Left ventricle myocardium inferior (tissue), 1 donor: Measurements from ENCODE around the gene ZNF688. TPM values are rescaled to one million over a fixed set of nuclear protein-coding genes. Genes with fewer than 3 reads are reported as not detected.

Experiments used
- DNase-seq: peaks from one replicate; pipeline ENCODE4 v3.0.0-alpha.2; 2020
- H3K27ac ChIP-seq: fragments of 200-600 bp; replicated peaks from 2 replicates; pipeline ENCODE4 v1.8.0; 2021
- H3K27me3 ChIP-seq: fragments of 200-600 bp; 2 replicates; pipeline ENCODE4 v1.8.0; 2021; ENCODE audit warnings: low read depth
- H3K36me3 ChIP-seq: fragments of 200-600 bp; 2 replicates; pipeline ENCODE4 v1.8.0; 2021
- H3K4me1 ChIP-seq: fragments of 200-600 bp; 2 replicates; pipeline ENCODE4 v1.8.0; 2021
- H3K4me3 ChIP-seq: fragments of 200-600 bp; 2 replicates; pipeline ENCODE4 v1.8.0; 2021; ENCODE audit warnings: mild to moderate bottlenecking, moderate library complexity
- H3K9me3 ChIP-seq: fragments of 200-600 bp; replicated peaks from 2 replicates; pipeline ENCODE4 v1.8.0; 2021
- intact Hi-C: fragments of 100-400 bp; cut with micrococcal nuclease; formaldehyde crosslinking; loops from one replicate; pipeline ENCODE4 v1.11.0; 2022
- total RNA-seq: library from RNA; stranded (reverse); fragmentation: NEBNext Ultra II Directional; extraction: Animal tissue kit (Norgen Biotek cat#: 25700); gene quantifications from one replicate; pipeline ENCODE4 v1.2.1, GENCODE V29; 2021
- TF ChIP-seq, protein P1 (sequence below): fragments of 200-600 bp; IDR thresholded peaks from 2 replicates; pipeline ENCODE4 v1.8.0; 2021; ENCODE audit warnings: antibody characterized with exemption, mild to moderate bottlenecking, borderline replicate concordance
- donor health status: DM: no; HTN: yes; CAD: no; lungs with severe emphysema.

ZNF688 gene
- total RNA-seq, 1 donor from 2014 or later = 10.8 TPM

DNA sequence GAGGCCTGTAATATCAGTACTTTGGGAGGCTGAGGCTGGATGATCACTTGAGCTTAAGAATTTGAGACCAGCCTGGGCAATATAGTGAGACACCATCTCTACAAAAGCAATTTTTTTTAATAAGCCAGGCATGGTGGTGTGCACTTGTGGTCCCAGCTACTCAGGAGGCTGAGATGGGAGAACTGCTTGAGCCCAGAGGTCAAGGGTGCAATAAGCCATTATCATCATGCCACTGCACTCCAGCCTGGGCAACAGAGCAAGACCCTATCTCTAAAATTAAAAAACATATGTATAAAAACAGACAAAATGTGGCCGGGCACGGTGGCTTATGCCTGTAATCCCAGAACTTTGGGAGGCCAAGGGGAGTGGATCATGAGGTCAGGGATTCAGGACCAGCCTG, 17.1 kb upstream of the ZNF688 start:
- no peak for DNase-seq
- TF ChIP-seq, protein P1, sequence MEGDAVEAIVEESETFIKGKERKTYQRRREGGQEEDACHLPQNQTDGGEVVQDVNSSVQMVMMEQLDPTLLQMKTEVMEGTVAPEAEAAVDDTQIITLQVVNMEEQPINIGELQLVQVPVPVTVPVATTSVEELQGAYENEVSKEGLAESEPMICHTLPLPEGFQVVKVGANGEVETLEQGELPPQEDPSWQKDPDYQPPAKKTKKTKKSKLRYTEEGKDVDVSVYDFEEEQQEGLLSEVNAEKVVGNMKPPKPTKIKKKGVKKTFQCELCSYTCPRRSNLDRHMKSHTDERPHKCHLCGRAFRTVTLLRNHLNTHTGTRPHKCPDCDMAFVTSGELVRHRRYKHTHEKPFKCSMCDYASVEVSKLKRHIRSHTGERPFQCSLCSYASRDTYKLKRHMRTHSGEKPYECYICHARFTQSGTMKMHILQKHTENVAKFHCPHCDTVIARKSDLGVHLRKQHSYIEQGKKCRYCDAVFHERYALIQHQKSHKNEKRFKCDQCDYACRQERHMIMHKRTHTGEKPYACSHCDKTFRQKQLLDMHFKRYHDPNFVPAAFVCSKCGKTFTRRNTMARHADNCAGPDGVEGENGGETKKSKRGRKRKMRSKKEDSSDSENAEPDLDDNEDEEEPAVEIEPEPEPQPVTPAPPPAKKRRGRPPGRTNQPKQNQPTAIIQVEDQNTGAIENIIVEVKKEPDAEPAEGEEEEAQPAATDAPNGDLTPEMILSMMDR = no peak
- H3K27me3 ChIP-seq = no peaks in the 10 kb centered on the region
- peaks cover 28% of the 10 kb centered on the region for H3K4me1 ChIP-seq
- intact Hi-C loops = no loop called here
- H3K36me3 ChIP-seq = peaks cover 7% of the 10 kb centered on the region
- H3K4me3 ChIP-seq = no peak overlapping the region
- H3K9me3 ChIP-seq = no peaks in the 10 kb centered on the region
- H3K27ac ChIP-seq = no peak overlapping the region

- no peaks in the 10 kb centered on the region for H3K27me3 ChIP-seq
- H3K4me1 ChIP-seq = peaks cover 38% of the 10 kb centered on the region
- H3K27ac ChIP-seq = peak within 1 kb of the TSS; percentile 88
- peak; percentile 94 for DNase-seq
- peak within 1 kb of the TSS; percentile 78 for H3K4me3 ChIP-seq
- TF ChIP-seq, protein P1 = peak; percentile 47
- H3K9me3 ChIP-seq = no peaks in the 10 kb centered on the region
- intact Hi-C loops = no loop called here
- H3K36me3 ChIP-seq = peaks cover 31% of the 10 kb centered on the region
Observed at GRCh38 chr16:30585400-30586191, 14.1 kb upstream of the ZNF688 start, which contains the start of gene ZNF785. ZNF785 (minus strand) TSS chr16:30585697; CDS start chr16:30585611, 86 bp downstream.

DNA sequence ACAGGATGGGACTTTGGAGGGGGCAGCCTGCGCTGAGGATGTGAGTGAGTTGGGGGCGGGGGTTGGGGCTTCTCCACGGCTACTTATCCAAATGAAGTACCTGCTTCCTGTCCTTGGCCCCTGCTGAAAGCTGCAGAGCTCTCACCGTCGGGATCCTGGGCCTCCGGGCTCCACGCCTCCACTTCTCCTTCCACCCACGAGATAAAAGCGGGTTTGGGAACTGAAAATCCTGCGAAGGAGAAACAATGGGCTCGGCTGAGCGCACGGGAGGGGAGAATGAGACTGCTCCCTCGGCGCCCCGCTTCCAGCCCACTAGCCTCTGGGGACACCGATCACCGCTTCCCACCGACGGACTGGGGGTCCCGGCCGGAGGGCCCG, 13.5 kb upstream of the ZNF688 start:
- DNase-seq = no peak
- intact Hi-C loops = no loop called here
- no peaks in the 10 kb centered on the region for H3K9me3 ChIP-seq
- no peaks in the 10 kb centered on the region for H3K27me3 ChIP-seq
- H3K36me3 ChIP-seq = peaks cover 35% of the 10 kb centered on the region
- TF ChIP-seq, protein P1 = no peak
- H3K4me1 ChIP-seq = peaks cover 38% of the 10 kb centered on the region
- peak overlapping the region; percentile 78 for H3K4me3 ChIP-seq
- peak overlapping the region; percentile 88 for H3K27ac ChIP-seq

- no peaks in the 10 kb centered on the region for H3K9me3 ChIP-seq
- intact Hi-C loops = no loop called here
- no peak overlapping the region for H3K4me3 ChIP-seq
- no peak overlapping the region for H3K27ac ChIP-seq
- TF ChIP-seq, protein P1 = no peak
- DNase-seq = no peak
- no peaks in the 10 kb centered on the region for H3K27me3 ChIP-seq
- peaks cover 55% of the 10 kb centered on the region for H3K36me3 ChIP-seq
- peaks cover 38% of the 10 kb centered on the region for H3K4me1 ChIP-seq
Observed at GRCh38 chr16:30582611-30583340, 11.3 kb upstream of the ZNF688 start.

DNA sequence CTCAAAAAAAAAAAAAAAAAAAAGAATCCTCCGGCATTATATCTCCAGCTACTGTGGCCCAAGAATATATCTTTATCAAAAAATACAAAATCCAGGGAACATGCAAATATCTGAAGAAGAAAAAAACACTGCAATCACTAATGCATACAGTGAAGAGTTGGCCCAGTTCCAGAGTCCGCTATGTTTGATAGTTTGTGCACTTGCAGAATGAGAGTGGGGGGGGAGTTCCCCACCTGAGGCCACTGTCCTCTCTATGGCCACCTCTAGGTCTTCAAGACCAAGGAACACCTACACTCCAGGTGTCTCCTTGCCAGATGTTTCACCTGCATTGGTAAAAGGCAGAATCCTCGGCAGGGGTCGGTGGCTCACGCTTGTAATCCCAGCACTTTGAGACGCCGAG, 9.9 kb upstream of the ZNF688 start:
- intact Hi-C loops = no loop called here
- no peak overlapping the region for H3K27ac ChIP-seq

More for the DNA sequence above, 9.9 kb upstream of the ZNF688 start:
- H3K27me3 ChIP-seq = no peaks in the 10 kb centered on the region
- TF ChIP-seq, protein P1 = no peak
- H3K4me3 ChIP-seq = no peak overlapping the region
- no peak for DNase-seq
- H3K36me3 ChIP-seq = peaks cover 64% of the 10 kb centered on the region
- no peaks in the 10 kb centered on the region for H3K9me3 ChIP-seq
- H3K4me1 ChIP-seq = peaks cover 33% of the 10 kb centered on the region
